IPS-15b (cell line): Measurements from ENCODE around the gene RPA1.

Source experiments
- H3K27me3 ChIP-seq: one replicate; pipeline ENCODE4 v1.6.1; 2013; ENCODE audit warnings: low read length; ENCODE audit not compliant: control insufficient read depth, insufficient read depth
- H3K36me3 ChIP-seq: one replicate; pipeline ENCODE4 v1.6.1; 2013; ENCODE audit warnings: low read length; ENCODE audit not compliant: control insufficient read depth, insufficient read depth
- H3K4me1 ChIP-seq: one replicate; pipeline ENCODE4 v1.6.1; 2013; ENCODE audit warnings: mild to moderate bottlenecking, low read length; ENCODE audit not compliant: control insufficient read depth, insufficient read depth
- H3K4me3 ChIP-seq: one replicate; pipeline ENCODE4 v1.5.1; 2013; ENCODE audit warnings: low read depth, low read length
- H3K9ac ChIP-seq: one replicate; pipeline ENCODE4 v1.6.1; 2013; ENCODE audit warnings: low read depth, mild to moderate bottlenecking, low read length
- H3K9me3 ChIP-seq: one replicate; pipeline ENCODE4 v1.6.1; 2013; ENCODE audit warnings: mild to moderate bottlenecking, low read length; ENCODE audit not compliant: control insufficient read depth, insufficient read depth

RPA1 gene

GRCh38 chr17:1937461-1937860 lies 107.7 kb downstream of the RPA1 start:
- Histone ChIP-seq H3K9ac (no peak overlapping the region), H3K9me3 (no peaks in the 10 kb centered on the region), H3K4me3 (no peak overlapping the region), H3K36me3 (no peaks in the 10 kb centered on the region), H3K27me3 (no peaks in the 10 kb centered on the region), H3K4me1 (no peaks in the 10 kb centered on the region)

GRCh38 chr17:1939981-1940809 lies 110.4 kb downstream of the RPA1 start:
- Histone ChIP-seq H3K4me1 (no peaks in the 10 kb centered on the region), H3K9ac (no peak overlapping the region), H3K36me3 (no peaks in the 10 kb centered on the region), H3K4me3 (no peak overlapping the region), H3K9me3 (no peaks in the 10 kb centered on the region), H3K27me3 (no peaks in the 10 kb centered on the region)

DNA sequence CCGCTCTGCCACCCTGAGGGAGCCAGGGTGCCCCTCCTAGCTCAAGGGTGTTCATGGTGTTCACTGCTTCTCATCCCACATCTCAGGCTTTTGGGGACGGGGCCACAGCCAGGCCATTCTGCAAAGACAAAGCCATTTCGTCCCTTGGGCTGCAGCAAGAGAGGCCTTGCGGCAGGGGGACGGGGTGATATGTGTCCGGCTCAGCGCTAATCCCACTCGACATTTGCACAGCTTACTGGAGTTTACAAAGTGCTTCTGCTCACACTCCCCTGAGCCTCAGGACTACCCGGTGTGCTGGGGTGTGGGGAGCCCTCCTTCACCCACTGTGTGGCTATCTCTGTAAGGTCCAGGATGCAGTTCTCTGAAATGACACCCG lies 111.0 kb downstream of the RPA1 start:
- Histone ChIP-seq H3K36me3 (no peaks in the 10 kb centered on the region), H3K9ac (no peak overlapping the region), H3K4me3 (no peak overlapping the region), H3K27me3 (no peaks in the 10 kb centered on the region), H3K4me1 (no peaks in the 10 kb centered on the region), H3K9me3 (no peaks in the 10 kb centered on the region)

GRCh38 chr17:1941272-1942065 lies 111.7 kb downstream of the RPA1 start:
- H3K36me3 ChIP-seq: no peaks in the 10 kb centered on the region
- no peaks in the 10 kb centered on the region for H3K9me3 ChIP-seq
- no peaks in the 10 kb centered on the region for H3K4me1 ChIP-seq
- H3K9ac ChIP-seq: no peak overlapping the region
- no peaks in the 10 kb centered on the region for H3K27me3 ChIP-seq
- no peak overlapping the region for H3K4me3 ChIP-seq

DNA sequence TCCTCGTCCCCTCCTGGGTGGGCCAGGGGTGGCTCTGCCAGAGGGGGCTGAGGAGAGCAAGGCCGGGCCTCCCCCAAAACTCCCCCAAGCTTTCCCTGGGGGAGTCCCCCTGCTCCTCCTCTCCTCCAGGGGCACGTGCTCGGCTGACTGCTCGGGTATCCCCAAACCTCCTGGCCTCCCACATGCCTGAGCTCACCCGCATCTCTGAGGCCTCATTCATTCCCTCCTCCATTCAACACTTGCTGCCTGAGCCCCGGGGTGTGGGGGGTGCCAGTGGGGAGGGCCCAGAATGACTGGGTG lies 112.2 kb downstream of the RPA1 start:
- no peak overlapping the region for H3K4me3 ChIP-seq
- no peaks in the 10 kb centered on the region for H3K27me3 ChIP-seq
- H3K4me1 ChIP-seq: no peaks in the 10 kb centered on the region
- H3K9ac ChIP-seq: no peak overlapping the region
- no peaks in the 10 kb centered on the region for H3K36me3 ChIP-seq
- H3K9me3 ChIP-seq: no peaks in the 10 kb centered on the region

- Histone ChIP-seq H3K9me3 (no peaks in the 10 kb centered on the region), H3K36me3 (no peaks in the 10 kb centered on the region), H3K4me1 (no peaks in the 10 kb centered on the region), H3K4me3 (no peak overlapping the region), H3K27me3 (no peaks in the 10 kb centered on the region), H3K9ac (no peak overlapping the region)
These were observed 113.0 kb downstream of the RPA1 start for GRCh38 chr17:1942666-1943435.

GRCh38 chr17:1943436-1943831 lies 113.6 kb downstream of the RPA1 start:
- H3K36me3 ChIP-seq: no peaks in the 10 kb centered on the region
- no peak overlapping the region for H3K4me3 ChIP-seq
- H3K27me3 ChIP-seq: no peaks in the 10 kb centered on the region

DNA sequence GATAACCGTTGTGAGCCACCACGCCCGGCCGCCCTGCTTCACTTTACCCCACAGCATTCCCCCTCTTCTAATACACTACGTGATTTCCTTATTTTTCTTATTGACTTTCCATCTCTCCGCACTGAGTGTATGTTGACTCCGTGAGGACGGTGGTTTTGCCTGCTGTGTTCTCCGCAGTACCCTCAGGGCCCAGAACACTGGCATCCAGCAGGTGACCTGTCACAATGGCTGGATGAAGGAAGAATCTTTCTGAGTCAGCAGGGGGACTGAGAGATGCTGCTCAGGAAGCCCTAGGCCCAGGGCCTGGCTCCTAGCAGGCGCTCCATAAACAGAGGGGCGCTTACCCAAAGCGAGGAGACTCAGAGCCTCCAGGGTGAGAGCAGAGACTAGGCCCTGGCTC lies 115.8 kb downstream of the RPA1 start:
- Histone ChIP-seq H3K9me3 (no peaks in the 10 kb centered on the region), H3K9ac (no peak overlapping the region), H3K4me1 (no peaks in the 10 kb centered on the region), H3K27me3 (peaks cover 3% of the 10 kb centered on the region), H3K36me3 (no peaks in the 10 kb centered on the region), H3K4me3 (no peak overlapping the region)

More at GRCh38 chr17:1943436-1943831, 113.6 kb downstream of the RPA1 start:
- H3K9ac ChIP-seq: no peak overlapping the region
- no peaks in the 10 kb centered on the region for H3K9me3 ChIP-seq
- no peaks in the 10 kb centered on the region for H3K4me1 ChIP-seq

GRCh38 chr17:1946021-1946932 lies 116.5 kb downstream of the RPA1 start:
- no peaks in the 10 kb centered on the region for H3K9me3 ChIP-seq
- no peak overlapping the region for H3K4me3 ChIP-seq
- H3K4me1 ChIP-seq: no peaks in the 10 kb centered on the region
- H3K36me3 ChIP-seq: no peaks in the 10 kb centered on the region
- no peak overlapping the region for H3K9ac ChIP-seq
- peaks cover 3% of the 10 kb centered on the region for H3K27me3 ChIP-seq

DNA sequence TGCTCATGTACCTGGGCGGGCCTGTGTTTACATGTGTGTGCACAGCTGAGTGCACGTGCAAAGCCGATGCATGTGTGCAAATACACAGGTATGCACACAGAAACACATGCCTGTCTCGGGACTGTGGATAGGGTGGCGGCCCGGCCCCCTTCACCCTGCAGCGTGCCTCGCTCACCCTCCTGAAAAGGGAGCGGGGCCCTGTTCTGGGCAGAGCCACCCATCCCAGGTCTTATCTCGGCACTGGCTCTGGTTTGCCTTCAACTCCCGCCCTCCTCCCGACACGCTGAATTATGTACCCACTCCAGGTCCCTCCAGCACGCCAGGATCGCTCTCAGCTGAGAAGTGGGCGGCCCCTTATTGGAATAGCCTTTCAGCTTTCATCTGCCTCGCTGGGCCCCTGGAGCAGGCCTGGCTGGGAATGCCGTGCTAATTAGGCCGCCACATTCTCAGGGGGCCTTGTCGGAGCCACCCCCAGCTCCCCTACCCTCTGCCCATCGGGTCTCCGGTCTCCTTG lies 117.5 kb downstream of the RPA1 start:
- peaks cover 8% of the 10 kb centered on the region for H3K27me3 ChIP-seq
- no peaks in the 10 kb centered on the region for H3K36me3 ChIP-seq
- H3K9ac ChIP-seq: no peak overlapping the region
- no peak overlapping the region for H3K4me3 ChIP-seq
- no peaks in the 10 kb centered on the region for H3K9me3 ChIP-seq
- no peaks in the 10 kb centered on the region for H3K4me1 ChIP-seq
